Measurements from ENCODE around the gene RECK. TPM values are rescaled to one million over a fixed set of nuclear protein-coding genes. Genes with fewer than 3 reads are reported as not detected.

RECK gene
- total RNA-seq, 1 experiment from 2014 or later: 5.0 TPM

DNA sequence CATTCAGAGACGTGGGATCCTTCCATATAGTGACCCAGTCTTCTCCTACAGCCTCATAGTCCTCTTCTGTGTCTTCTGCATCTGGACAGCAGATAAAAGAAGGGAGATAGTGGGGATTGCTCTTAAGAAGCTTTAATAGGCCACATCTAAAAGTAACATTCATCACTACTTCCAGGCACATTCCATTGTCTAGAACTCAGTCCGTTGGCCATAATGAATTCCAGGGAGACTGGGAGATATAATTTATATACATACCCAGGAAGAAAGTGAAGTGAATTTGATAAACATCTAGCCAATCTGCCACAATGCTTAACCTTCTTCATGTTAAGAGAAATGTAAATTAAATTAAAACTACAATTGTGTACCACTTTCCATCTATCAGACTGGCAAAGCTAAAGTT, 77.3 kb downstream of the RECK start:
- Histone ChIP-seq H3K4me3 (ENCODE audit: low read length) (no peak overlapping the region), H3K36me3 (ENCODE audit: low read depth, low read length) (no peaks in the 10 kb centered on the region), H3F3A (ENCODE audit: low read length, unreplicated experiment) (no peaks in the 10 kb centered on the region), H3K4me1 (ENCODE audit: insufficient read depth, low read length) (0 out of 2 replicates have a peak, but pooled peaks cover under 1% of the 10 kb centered on the region), H3K9me2 (replicated peaks; ENCODE audit: low read length) (no peaks in the 10 kb centered on the region), H3K27ac (ENCODE audit: low read length) (no peak overlapping the region), H3K9me3 (ENCODE audit: low read length) (no peaks in the 10 kb centered on the region), H2AFZ (ENCODE audit: low read length) (no peak overlapping the region), H3K79me2 (ENCODE audit: low read length) (no peaks in the 10 kb centered on the region), H3K4me2 (ENCODE audit: low read length) (no peak overlapping the region), H4K20me1 (ENCODE audit: low read length) (no peaks in the 10 kb centered on the region), H3K27me3 (ENCODE audit: low read length) (no peaks in the 10 kb centered on the region), H3K9ac (ENCODE audit: low read length) (no peak overlapping the region)
- DNase-seq: no peak
- BruUV-seq (replicated peaks): no TSS peak
- POLR2A ChIA-PET (ENCODE audit: unreplicated experiment): no interaction called here
- ATAC-seq: no peak
- TF ChIP-seq CTCF (conservative IDR thresholded peaks at IDR 0.05; ENCODE audit: low read depth, low read length) (no peak), EZH2 (IDR thresholded peaks at IDR 0.05; ENCODE audit: low read length, unreplicated experiment) (no peak), EZH2phosphoT487 (IDR thresholded peaks at IDR 0.05; ENCODE audit: borderline replicate concordance, low read length) (no peak)
- CTCF ChIA-PET: no interaction called here
- intact Hi-C loops (cut with micrococcal nuclease): loop anchor here (5.0 kb wide), 1 partner anchor 107 kb away; no protein-coding TSS in a partner anchor

GRCh38 chr9:36116593-36116992, 79.9 kb downstream of the RECK start:
- no peaks in the 10 kb centered on the region for H3F3A ChIP-seq (ENCODE audit: low read length, unreplicated experiment)
- H3K4me2 ChIP-seq (ENCODE audit: low read length): no peak overlapping the region
- H3K4me1 ChIP-seq (ENCODE audit: insufficient read depth, low read length): 0 out of 2 replicates have a peak, but pooled peaks cover 6% of the 10 kb centered on the region
- H4K20me1 ChIP-seq (ENCODE audit: low read length): no peaks in the 10 kb centered on the region
- no peak overlapping the region for H3K9ac ChIP-seq (ENCODE audit: low read length)
- no peaks in the 10 kb centered on the region for H3K9me3 ChIP-seq (ENCODE audit: low read length)
- ATAC-seq (no peak), DNase-seq (no peak)
- BruUV-seq (replicated peaks): no TSS peak
- TF ChIP-seq CTCF (conservative IDR thresholded peaks at IDR 0.05; ENCODE audit: low read depth, low read length) (no peak), EZH2 (IDR thresholded peaks at IDR 0.05; ENCODE audit: low read length, unreplicated experiment) (no peak), EZH2phosphoT487 (IDR thresholded peaks at IDR 0.05; ENCODE audit: borderline replicate concordance, low read length) (no peak)
- H3K27me3 ChIP-seq (ENCODE audit: low read length): no peaks in the 10 kb centered on the region
- ChIA-PET POLR2A (ENCODE audit: unreplicated experiment) (no interaction called here), CTCF (no interaction called here)
- H3K36me3 ChIP-seq (ENCODE audit: low read depth, low read length): no peaks in the 10 kb centered on the region
- H3K9me2 ChIP-seq (replicated peaks; ENCODE audit: low read length): no peaks in the 10 kb centered on the region
- no peak overlapping the region for H3K4me3 ChIP-seq (ENCODE audit: low read length)
- H3K79me2 ChIP-seq (ENCODE audit: low read length): no peaks in the 10 kb centered on the region
- no peak overlapping the region for H2AFZ ChIP-seq (ENCODE audit: low read length)
- H3K27ac ChIP-seq (ENCODE audit: low read length): no peak overlapping the region
- intact Hi-C loops (cut with micrococcal nuclease): no loop called here

DNA sequence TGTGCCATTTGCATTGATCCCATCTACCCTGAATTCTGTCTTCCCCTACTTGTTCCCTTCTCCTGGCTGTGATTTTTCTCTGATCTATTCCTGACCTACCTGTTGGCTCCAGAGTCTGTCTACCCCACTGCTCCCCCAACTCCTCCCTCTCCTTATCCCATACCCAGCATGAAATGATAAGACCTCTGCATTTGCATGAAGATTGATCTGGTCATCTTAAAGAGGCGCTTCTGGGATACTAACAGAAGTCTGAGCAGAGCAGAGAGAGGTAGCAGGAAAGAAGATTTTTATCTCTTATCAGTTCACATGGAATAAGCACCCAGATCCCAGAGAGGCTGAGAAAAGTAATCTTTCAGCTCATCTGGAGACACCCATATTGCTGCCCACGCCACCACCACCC, 81.5 kb downstream of the RECK start:
- no peak overlapping the region for H3K4me2 ChIP-seq (ENCODE audit: low read length)

More for the DNA sequence above, 81.5 kb downstream of the RECK start:
- no peak overlapping the region for H3K9ac ChIP-seq (ENCODE audit: low read length)
- H3K9me2 ChIP-seq (replicated peaks; ENCODE audit: low read length): no peaks in the 10 kb centered on the region
- H3K4me3 ChIP-seq (ENCODE audit: low read length): no peak overlapping the region
- ChIA-PET POLR2A (ENCODE audit: unreplicated experiment) (no interaction called here), CTCF (no interaction called here)
- H3K79me2 ChIP-seq (ENCODE audit: low read length): no peaks in the 10 kb centered on the region
- no peak for ATAC-seq
- intact Hi-C loops (cut with micrococcal nuclease): no loop called here
- DNase-seq: no peak
- 0 out of 2 replicates have a peak, but pooled peaks cover 6% of the 10 kb centered on the region for H3K4me1 ChIP-seq (ENCODE audit: insufficient read depth, low read length)
- H3F3A ChIP-seq (ENCODE audit: low read length, unreplicated experiment): no peaks in the 10 kb centered on the region
- no peak overlapping the region for H2AFZ ChIP-seq (ENCODE audit: low read length)
- H3K36me3 ChIP-seq (ENCODE audit: low read depth, low read length): no peaks in the 10 kb centered on the region
- H3K9me3 ChIP-seq (ENCODE audit: low read length): no peaks in the 10 kb centered on the region
- H3K27me3 ChIP-seq (ENCODE audit: low read length): no peaks in the 10 kb centered on the region
- no peak overlapping the region for H3K27ac ChIP-seq (ENCODE audit: low read length)
- no peak for TF ChIP-seq EZH2 (IDR thresholded peaks at IDR 0.05; ENCODE audit: low read length, unreplicated experiment)
- TF ChIP-seq EZH2phosphoT487 (IDR thresholded peaks at IDR 0.05; ENCODE audit: borderline replicate concordance, low read length): no peak
- TF ChIP-seq CTCF (conservative IDR thresholded peaks at IDR 0.05; ENCODE audit: low read depth, low read length): no peak
- no peaks in the 10 kb centered on the region for H4K20me1 ChIP-seq (ENCODE audit: low read length)
- no TSS peak for BruUV-seq (replicated peaks)

Data from PC-3 (cell line).